HG03457 (cell line): ENCODE results near the gene PGAM1.
"Not testable (repeated sequence)": the region's sequence is repeated elsewhere in the genome, so short reads cannot be mapped to it uniquely, and the experiment has no call there.

ENCODE experiments used
- ATAC-seq: cut with Tn5 transposase; IDR thresholded peaks from one replicate; pipeline ENCODE4 v1.9.1; 2021; ENCODE audit warnings: moderate number of reproducible peaks; ENCODE audit not compliant: unreplicated experiment

The PGAM1 gene

DNA sequence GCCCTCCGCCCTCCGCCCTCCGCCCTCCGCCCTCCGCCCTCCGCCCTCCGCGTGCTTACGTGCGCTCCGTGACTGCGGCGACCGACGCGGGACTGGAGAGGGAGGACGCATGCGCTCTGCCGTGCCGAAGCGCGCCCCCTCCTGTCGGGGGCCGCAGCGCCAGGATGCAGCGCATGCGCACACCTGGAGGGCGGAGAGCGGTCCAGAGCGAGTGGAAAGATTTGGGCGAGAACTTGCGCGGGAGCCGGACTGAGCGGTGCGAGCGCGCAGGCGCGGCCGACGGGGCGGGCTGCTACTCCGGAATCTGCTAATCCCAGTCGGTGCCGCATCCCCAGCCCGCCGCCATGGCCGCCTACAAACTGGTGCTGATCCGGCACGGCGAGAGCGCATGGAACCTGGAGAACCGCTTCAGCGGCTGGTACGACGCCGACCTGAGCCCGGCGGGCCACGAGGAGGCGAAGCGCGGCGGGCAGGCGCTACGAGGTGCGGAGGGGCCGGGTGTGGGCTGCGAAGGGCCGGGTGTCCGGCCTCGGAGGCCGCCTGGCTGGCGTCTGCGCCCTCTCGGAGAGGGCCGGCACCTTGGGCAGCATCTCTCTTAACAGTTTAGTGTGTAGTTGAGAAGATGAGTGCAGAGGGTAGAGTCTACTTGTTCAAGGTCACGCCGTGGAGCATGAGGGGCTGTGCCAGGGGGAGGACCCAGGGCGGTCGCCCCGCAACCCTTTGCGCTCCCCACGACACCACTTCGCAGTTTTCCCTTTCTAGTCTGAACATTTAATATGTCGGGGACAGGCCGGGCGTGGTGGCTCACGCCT lies at the start of gene PGAM1:
PGAM1 (plus strand) TSS at position 228 of the 812 bp plus-strand sequence; CDS start at position 345, 117 bp downstream.
- ATAC-seq, result peak; percentile 56

DNA sequence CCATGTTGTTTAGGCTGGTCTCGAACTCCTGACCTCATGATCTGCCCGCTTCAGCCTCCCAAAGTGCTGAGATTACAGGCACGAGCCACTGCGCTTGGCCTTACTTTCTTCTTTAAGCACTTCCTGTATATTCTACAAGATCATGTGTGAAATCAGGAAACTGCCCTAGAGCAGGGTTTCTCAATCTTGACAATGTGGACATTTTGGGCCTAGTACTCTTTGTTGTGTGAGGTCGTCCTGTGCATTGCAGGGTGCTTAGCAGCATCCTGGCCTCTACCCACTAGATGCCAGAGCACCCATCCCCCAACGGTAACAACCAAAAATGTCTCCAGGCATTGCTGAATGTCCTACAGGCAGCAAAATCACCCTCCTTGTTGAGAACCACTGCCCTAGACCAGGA lies 49.6 kb upstream of the PGAM1 start:
- ATAC-seq, result no peak

DNA sequence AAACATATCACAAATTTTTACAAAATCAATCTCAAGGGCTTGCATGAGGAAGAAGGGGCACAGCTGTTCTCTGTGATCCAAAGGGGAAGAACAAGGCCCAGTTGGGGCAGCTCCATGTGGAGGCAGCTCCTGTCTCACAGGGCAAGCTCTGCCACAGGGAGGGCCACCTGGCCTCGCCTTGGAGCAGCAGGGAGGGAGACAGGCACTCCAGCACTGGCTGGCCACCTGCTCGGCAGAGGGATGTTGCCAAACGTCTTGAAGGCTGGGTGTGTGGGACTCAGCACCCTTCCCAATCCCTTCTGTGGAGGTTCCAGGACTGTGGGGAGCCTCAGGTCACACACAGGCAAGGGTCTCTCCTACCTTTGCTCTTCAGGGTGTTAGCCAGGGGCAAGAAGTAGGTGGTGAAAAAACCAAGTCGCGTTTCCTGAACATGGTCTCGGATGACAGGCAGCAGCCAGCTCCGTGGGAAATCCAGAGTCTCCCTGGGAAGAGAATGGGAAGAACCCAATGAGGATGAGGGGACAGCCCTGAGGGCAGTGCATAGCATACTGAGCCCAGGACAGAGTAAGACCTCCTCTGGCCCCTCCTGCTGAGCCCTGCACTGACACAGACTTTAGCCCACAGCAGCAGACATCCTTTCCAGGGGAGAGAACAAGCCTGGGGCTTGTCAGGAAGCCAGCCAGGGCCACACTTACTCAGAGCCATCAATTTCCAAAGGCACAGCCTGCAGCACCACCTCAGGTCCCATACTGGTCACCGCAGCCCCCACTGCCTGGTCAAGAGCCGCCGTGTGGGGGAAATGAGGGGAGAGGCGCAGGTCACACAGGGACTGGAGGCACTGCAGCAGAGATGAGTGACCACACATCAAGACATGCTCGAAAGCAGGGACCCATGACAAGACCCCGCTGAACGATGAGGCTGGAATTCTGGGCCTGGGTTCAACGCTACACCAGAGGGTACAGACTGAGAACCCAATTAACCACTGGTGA lies 46.8 kb upstream of the PGAM1 start:
- no peak for ATAC-seq

DNA sequence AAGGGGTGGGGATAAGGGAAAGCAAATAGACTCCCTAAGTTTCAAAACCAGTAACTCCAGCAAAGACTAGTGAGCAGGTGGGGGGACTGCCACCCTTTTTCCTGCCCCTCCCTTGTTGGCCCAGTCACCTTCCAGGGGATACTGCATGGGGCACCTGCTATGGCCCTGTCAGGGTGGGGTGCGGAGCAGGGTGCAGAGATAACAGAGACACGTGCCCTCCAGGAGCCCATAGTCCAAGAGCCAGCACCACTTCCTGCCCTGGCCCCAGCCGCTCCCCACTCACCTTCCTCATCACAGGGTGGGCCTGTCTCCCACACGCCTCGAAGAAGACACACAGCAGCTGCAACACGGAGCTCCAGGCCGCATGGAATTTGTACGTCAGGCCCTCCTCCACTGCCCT lies 45.5 kb upstream of the PGAM1 start:
- no peak for ATAC-seq

DNA sequence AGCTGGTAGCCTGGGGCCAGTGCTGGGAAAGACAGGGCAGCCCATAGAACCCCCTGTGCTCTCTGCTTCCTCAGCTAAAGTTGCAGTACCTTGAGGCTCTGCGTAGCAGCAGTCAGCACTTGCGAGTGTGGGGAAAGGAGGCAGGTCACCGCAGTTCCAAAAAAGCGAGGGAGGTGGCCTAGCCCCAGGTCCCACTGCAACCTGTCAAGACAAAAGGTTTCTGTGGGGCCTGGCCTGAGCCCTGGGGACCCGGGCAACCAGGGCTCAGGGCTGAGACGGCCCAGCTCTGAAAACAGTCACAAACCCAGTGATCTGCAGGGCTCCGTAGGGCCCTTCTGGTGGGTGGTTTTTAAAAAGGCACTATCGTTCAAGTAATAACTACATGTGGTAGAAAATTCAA lies 44.4 kb upstream of the PGAM1 start:
- no peak for ATAC-seq

DNA sequence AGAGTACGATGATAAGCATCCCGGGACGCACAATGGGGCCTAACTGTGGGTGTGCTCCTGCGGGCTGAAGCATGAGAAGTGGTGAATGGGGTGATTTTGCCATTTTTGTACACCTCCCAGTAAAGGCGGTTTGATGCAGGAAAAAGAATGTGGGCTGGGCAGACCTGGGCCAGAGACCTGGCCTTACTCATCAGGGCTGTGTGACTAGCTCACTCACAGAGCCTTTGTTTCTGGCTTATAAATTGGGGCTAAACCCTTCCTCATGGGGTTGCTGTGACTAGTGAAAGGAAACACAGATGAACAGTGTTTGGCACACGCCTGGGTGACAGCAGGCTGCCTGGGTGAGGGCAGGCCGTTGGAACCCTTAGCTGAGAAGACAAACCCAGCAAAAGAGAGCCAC lies 42.8 kb upstream of the PGAM1 start:
- ATAC-seq, result no peak

DNA sequence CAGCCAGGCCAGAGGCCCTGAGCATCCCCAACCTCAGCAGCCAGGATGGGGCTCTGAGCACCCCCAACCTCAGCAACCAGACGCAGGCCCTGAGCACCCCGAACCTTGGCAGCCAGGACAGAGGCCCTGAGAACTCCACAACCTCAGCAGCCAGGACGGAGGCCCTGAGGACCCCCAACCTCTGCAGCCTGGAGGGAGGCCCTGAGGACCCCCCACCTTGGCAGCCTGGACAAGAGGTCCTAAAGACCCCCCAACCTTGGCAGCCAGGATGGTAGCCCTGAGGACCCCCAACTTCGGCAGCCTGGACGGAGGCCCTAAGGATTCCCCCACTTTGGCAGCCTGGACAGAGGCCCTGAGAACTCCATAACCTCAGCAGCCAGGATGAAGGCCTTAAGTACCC lies 41.8 kb upstream of the PGAM1 start:
- ATAC-seq, result no peak

DNA sequence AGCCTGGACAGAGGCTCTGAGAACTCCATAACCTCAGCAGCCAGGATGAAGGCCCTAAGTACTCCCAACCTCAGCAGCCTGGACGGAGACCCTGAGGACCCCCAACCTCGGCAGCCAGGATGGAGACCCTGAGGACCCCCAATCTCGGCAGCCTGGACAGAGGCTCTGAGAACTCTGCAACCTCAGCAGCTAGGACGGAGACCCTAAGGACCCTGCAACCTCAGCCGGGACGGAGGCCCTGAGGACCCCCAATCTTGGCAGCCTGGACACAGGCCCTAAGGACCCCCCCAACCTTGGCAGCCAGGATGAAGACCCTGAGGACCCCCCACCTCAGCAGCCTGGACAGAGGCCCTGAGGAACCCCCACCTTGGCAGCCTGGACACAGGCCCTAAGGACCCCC lies 41.4 kb upstream of the PGAM1 start:
- ATAC-seq, result no peak

DNA sequence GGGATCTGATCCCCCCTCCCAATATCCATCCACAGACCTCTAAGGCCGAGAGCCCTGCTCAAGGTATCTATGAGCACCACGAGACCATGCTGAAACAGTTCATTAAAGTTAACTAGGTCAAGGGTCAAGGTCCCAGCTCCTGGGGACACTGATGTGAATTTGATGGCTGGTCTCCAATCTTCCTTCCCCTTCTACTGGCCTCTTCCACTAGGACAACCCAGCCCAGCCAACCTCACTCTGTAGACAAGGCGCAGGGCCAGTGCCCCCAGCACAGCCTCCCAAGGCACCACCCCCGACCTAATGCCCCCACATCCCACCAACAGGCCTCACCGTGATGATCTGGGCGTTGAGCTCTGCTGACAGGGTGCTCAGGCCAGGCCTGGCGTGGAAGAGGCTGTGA lies 40.4 kb upstream of the PGAM1 start:
- ATAC-seq, result no peak

DNA sequence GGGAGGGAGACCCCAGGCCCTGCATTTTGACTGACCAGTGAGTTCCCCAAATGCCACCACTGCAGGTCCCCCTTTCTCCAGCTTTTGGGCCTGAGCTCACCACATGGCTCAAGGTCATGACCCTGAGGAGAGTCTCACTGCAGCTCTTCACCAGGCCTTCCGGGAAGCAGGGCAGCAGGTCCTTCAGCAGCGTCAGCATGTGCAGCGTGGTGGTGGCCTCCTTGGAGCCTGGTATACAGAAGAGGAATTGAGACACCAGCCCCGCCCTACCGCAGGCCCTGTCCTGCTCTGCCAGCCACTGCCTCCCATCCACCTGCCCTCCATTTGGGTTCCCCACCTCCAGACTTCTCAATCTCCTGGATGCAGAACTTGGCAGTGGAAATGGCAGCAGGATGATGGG lies 37.8 kb upstream of the PGAM1 start:
- ATAC-seq, result no peak

DNA sequence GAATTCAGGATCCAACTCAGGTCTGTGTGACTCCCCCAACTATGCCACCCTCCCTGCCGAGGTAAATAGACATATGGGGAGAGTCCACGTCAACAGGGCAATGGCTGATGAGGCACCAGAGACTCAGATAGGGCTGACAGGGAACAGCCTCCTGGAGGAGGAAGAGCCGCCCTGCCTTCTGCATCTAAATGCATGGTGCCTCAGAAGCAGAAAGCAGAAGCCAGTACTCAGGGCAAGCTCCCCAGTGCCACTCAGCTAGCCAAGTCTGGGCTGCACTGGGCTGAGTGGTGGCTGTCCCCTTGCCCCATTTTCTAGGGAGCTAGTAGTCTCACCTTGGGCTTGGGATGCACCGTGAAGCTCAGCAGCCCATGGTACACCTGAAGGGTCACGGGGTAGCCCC lies 35.9 kb upstream of the PGAM1 start:
- no peak for ATAC-seq

DNA sequence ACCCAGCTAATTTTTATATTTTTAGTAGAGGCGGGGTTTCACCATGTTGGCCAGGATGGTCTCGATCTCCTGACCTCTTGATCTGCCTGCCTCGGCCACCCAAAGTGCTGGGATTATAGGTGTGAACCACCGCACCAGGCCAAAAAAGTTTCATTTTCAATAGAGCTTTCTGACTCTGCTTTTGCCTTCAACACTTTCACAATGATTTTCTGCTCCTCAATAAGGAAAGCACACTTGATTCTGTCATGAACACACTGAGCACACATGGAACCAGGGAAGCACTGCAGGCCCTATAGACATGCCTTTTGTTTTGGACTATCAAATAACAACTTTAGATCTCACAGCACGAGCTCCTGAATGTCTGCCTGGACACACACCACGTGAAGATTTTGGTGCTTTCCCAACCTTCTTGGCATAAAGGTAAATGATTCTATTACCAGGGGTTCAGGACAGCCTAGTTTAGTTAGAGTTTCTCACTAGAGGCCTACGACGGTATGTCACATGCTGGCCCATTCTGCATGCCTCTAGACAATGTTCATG lies 32.9 kb upstream of the PGAM1 start:
- ATAC-seq, result no peak

DNA sequence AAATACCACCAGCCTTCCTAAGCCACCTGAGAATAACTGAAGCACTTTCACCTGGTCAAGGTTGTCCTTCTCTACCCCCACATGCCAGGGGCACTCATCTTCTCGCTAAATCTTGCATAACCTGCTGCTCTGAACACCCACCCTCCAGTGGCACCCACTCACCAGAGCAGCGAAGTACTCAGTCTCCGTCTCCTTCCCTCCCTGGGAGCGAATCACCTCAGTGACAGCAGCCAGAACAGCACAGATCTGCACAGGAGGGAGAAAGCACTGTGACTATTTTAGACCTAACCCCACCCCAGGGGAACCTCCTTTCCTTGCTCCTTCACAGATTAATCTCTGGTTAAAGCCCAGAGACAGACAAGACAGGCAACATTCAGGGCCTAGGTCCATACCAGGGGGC lies 29.9 kb upstream of the PGAM1 start:
- ATAC-seq, result no peak

DNA sequence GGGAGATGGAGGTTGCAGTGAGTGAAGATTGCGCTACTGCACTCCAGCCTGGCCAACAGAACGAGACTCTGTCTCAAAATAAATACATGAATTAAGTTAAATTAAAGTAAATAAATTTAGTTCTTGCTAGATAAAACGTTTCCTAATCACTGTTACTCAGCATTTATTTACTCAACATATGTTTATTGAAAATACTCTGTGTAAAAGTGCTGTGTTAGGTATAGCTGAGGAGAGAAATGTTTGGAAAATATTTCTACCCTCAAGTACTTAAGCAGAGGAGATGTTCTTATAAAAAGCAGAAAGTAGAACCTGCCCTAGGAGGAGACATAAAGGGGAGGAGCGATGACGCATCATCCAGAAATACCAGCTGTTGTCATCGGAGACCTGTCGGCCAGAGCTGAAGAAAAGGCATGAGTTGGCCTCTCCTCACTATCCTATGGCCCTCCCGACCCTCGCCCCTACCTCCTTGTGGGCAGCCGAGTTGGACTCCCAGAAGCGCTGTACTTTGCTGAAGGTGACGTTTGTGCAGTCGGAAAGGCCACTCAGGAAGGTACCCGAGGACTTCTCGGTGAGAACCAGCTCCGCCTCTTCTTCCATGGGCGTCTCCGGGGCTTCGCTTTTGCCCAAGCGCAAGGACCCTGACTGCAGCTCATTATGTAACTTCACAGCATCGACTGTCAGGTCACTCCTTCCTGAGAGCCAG lies 26.0 kb upstream of the PGAM1 start:
- ATAC-seq, result no peak

DNA sequence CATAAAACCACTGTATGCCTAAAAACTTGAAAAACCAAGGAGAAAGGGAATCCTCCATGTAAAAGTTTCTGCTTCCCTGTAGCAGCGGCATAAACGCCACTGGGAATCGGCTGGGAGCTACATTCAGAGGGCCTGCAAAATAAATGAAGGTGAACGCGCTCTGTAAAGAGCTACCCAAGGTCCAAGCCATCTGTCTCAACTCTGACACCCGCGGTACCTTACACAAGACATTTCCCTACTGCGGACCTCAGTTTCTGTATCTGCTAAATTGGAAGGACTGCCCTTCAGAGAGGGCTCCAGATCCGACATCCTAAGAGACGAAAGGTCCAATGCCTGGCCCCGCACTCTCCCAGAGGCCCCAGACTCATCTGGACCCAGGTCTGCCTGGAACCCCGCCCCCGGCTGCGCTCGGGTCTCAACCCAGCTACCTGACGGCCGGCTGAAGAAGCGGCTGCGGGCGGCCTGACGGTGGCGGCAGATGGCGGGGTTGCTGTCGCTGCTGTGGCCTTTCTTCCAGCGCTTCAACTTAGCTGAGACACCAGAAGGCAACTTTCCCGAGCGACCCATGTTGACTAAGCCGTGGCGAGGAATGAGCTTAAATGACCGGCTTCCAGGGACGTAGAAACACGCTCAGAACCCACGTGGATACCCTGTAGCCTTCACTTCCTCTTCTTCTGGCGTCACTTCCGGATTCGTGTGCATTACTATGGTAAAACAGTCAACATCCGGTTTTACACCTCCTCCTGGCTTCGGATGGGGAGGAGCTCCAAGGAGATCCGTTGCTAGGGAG lies 25.1 kb upstream of the PGAM1 start, which contains the start of gene RRP12:
RRP12 (minus strand) TSS at position 676 of the 790 bp plus-strand sequence; CDS start at position 567, 109 bp downstream.
- ATAC-seq, result peak; percentile 84

DNA sequence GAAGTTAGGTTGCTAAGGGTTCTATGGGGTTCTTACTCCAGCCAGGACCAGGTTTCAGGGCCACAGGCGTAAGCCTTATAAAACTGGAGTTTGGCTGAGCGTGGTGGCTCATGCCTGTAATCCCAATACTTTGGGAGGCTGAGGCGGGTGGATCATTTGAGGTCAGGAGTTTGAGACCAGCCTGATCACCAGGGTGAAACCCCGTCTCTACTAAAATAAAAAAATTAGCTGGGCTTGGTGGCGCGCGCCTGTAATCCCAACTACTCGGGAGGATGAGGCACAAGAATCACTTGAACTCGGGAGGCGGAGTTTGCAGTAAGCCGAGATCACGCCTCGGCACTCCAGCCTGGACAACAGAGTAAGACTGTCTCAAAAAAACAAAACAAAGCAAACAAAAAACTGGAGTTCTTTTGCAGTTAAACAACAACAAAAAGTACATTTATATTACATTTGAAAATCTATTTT lies 24.5 kb upstream of the PGAM1 start:
- no peak for ATAC-seq

DNA sequence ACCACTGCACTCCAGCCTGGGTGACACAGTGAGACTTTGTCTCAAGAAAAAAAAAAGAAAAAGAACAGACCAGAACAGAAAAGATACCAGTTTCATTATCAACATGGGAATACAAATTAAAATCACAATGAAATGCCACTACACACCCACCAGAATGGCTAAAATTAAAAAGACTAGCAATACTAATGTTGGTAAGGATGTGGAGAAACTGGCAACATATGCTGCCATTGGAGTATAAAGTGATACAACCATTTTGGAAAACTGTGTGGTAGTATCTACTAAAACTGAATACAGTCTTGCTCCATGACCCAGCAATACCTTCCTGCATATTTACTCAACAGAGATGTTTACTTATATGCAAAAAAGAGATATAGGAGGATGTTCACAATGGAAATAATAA lies 21.9 kb upstream of the PGAM1 start:
- no peak for ATAC-seq

DNA sequence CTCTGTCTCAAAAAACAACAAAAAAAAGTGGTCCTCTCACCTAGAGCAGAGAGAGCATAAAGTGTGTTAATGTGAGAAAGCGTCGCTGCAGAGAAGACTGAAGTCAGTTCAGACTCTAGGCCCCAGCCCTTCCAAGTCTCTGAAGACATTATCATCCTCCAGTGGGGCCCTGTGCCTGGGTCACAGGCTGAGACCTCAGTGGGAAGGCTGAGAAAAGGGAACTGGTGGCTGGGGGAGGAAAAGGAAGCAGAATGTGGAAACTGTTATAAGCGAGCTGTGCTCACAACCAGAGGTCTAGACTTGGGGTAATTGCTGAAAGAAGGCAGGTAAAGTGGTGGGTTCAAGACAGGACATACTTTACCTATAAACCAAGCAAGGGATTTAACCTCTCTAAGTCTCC lies 19.9 kb upstream of the PGAM1 start:
- ATAC-seq, result no peak

DNA sequence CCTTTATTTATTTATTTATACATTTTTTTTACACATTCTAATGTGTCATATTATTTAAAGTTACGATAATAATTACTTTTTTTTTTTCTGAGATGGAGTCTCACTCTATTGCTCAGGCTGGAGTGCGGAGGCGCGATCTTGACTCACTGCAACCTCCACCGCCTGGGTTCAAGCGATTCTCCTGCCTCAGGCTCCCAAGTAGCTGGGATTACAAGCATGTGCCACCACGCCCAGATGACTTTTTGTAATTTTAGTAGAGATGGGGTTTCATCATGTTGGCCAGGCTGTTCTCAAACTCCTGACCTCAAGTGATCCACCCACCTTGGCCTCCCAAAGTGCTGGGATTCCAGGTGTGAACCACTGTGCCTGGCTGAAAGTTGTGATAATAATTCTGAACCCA lies 19.5 kb upstream of the PGAM1 start:
- not testable (repeated sequence) for ATAC-seq
